HEK293T (cell line): ENCODE measurements around the gene ILKAP.

Experiments used
- ARNT ChIP-seq: fragments of 450-650 bp; IDR thresholded peaks from 2 replicates; pipeline ENCODE4 v1.6.1; 2017; ENCODE audit warnings: mild to moderate bottlenecking
- BHLHE40 ChIP-seq: fragments of 450-650 bp; IDR thresholded peaks from 2 replicates; pipeline ENCODE4 v1.6.1; 2016; ENCODE audit warnings: mild to moderate bottlenecking, moderate library complexity, borderline replicate concordance
- ELF4 ChIP-seq: fragments of 450-650 bp; IDR thresholded peaks from 2 replicates; pipeline ENCODE4 v1.6.1; 2017; ENCODE audit warnings: antibody characterized with exemption
- FOXA1 ChIP-seq: fragments of 450-650 bp; IDR thresholded peaks from 2 replicates; pipeline ENCODE4 v1.6.1; 2016; ENCODE audit warnings: mild to moderate bottlenecking
- FOXK2 ChIP-seq: fragments of 450-650 bp; IDR thresholded peaks from 2 replicates; pipeline ENCODE4 v1.6.1; 2016; ENCODE audit warnings: mild to moderate bottlenecking
- FOXM1 ChIP-seq: fragments of 450-650 bp; IDR thresholded peaks from 2 replicates; pipeline ENCODE4 v1.6.1; 2017; ENCODE audit warnings: mild to moderate bottlenecking, borderline replicate concordance
- HDGF ChIP-seq: fragments of 450-650 bp; IDR thresholded peaks from 2 replicates; pipeline ENCODE4 v1.6.1; 2017; ENCODE audit warnings: antibody characterized with exemption, borderline replicate concordance
- L3MBTL2 ChIP-seq: fragments of 450-650 bp; conservative IDR thresholded peaks from 2 replicates; pipeline ENCODE4 v1.6.1; 2016; ENCODE audit warnings: mild to moderate bottlenecking
- LEF1 ChIP-seq: fragments of 450-650 bp; IDR thresholded peaks from 2 replicates; pipeline ENCODE4 v1.6.1; 2017; ENCODE audit warnings: mild to moderate bottlenecking, borderline replicate concordance
- NFRKB ChIP-seq: fragments of 450-650 bp; IDR thresholded peaks from 2 replicates; pipeline ENCODE4 v1.6.1; 2016; ENCODE audit warnings: mild to moderate bottlenecking, moderate library complexity
- SP1 ChIP-seq: fragments of 450-650 bp; IDR thresholded peaks from 2 replicates; pipeline ENCODE4 v1.6.1; 2017
- SUZ12 ChIP-seq: fragments of 450-650 bp; IDR thresholded peaks from 2 replicates; pipeline ENCODE4 v1.6.1; 2016; ENCODE audit warnings: mild to moderate bottlenecking
- ZNF384 ChIP-seq: fragments of 450-650 bp; IDR thresholded peaks from 2 replicates; pipeline ENCODE4 v1.6.1; 2016
- TF ChIP-seq, protein P1 (sequence below): fragments of 450-650 bp; IDR thresholded peaks from 2 replicates; pipeline ENCODE4 v1.6.1; 2016

- no peak for TF ChIP-seq BHLHE40
- no peak for TF ChIP-seq SP1
- TF ChIP-seq HDGF, result no peak
- no peak for TF ChIP-seq FOXK2
- TF ChIP-seq FOXA1, result no peak
- no peak for TF ChIP-seq FOXM1
- no peak for TF ChIP-seq NFRKB
- TF ChIP-seq ZNF384, result no peak
- TF ChIP-seq LEF1, result no peak
- TF ChIP-seq SUZ12, result no peak
- TF ChIP-seq L3MBTL2, result no peak
- no peak for TF ChIP-seq ARNT
- no peak for TF ChIP-seq ELF4
- TF ChIP-seq, protein P1, sequence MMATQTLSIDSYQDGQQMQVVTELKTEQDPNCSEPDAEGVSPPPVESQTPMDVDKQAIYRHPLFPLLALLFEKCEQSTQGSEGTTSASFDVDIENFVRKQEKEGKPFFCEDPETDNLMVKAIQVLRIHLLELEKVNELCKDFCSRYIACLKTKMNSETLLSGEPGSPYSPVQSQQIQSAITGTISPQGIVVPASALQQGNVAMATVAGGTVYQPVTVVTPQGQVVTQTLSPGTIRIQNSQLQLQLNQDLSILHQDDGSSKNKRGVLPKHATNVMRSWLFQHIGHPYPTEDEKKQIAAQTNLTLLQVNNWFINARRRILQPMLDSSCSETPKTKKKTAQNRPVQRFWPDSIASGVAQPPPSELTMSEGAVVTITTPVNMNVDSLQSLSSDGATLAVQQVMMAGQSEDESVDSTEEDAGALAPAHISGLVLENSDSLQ, result no peak
Measured at GRCh38 chr2:238135601-238136150, 67.8 kb downstream of the ILKAP start.
